NCI-H2107 (cell line): ENCODE measurements around the gene USP7.

Experiments
- DNase-seq: peaks from one replicate; lab custom pipeline; 2025; lab: John Stamatoyannopoulos, UW

Gene USP7

DNA sequence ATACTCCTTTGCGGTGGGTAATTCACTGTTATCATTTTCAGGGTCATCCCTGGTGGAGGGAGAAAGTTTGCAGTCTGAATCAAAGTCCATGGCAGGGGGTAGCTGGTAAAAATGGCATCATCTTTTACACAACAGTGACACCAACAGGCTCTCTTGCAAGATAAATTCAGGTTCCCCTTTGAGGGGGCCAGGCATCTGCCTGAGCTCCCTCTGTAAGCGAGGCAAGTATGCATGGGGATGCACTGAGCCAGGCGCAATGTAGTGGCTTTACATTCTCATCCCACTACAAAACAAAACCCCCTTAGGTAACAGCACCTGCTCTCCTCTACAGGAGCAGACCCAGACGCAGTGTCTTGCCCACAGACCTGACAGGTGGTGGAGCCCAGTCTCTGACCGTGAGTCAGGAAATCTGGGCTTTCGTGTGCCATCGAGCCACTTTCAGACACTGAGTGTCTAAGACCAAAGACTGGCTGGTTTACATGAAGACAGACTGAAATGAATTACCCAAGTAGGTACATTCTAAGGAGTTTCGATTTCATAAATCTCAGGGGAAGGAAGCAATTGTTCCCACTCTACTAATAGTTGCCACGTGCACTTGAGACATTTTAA, 63.9 kb downstream of the USP7 start:
- no peak for DNase-seq

- no peak for DNase-seq
These were observed 64.9 kb downstream of the USP7 start for GRCh38 chr16:8898660-8899318.

- no peak for DNase-seq
These were observed 68.9 kb downstream of the USP7 start for GRCh38 chr16:8894736-8895334.

DNA sequence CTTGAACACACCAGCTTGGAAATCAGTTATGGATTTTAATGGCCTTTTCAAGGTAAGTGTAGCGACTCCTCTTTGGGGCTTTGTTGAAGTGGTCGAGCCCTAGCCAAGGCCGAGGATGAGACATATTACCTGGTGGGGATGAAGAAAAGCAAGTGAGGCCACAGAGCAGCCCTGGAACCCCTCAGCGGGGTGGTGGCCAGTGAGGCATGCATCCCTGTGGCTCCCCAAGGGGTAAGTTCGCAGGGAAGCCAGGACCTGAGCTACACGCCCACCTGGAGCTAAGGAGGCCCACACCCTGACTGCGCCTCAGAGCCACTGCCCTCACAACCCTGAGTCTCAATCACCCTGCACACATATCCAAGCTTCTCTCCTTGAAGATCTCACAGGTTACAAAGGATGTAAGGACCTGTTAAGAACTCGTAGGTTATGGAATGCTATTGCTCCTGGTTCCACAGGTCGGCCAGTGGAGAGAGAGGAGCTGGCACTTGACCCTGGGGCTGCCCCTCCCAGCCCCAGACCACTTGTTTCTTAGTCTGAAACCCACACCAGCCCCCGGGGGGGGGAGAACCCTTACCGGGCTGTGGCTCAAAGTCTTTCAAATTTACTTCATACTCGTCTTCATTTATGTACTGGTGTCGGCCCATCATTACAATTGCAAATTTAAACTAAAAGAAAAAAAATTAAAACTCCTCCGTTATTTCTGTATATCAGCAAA, 69.6 kb downstream of the USP7 start:
- DNase-seq, result no peak

GRCh38 chr16:8893426-8893825, 70.3 kb downstream of the USP7 start:
- no peak for DNase-seq

DNA sequence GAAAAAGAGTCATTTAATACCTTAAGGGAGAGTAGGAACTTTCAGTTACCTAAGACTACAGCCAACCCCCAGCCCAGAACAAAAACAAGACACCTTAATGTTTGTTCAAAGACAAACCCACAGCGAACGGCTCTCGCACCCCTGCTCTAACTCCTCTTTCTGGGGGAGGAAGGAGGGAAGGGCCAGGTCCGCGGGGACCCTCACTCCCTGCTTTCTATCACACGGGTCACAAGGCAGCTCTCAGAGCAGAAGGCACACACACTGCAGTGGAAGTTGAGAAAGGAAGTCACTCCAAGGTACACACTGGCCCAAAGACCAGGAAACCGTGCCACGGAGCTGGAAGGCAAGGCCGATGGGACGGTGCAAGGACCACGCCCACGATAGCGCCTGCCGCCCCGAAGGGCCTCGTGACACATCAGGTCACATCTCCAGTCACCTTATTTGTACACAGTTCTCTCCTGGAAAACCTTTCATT, 71.6 kb downstream of the USP7 start:
- no peak for DNase-seq

GRCh38 chr16:8890549-8890921, 73.2 kb downstream of the USP7 start:
- no peak for DNase-seq

DNA sequence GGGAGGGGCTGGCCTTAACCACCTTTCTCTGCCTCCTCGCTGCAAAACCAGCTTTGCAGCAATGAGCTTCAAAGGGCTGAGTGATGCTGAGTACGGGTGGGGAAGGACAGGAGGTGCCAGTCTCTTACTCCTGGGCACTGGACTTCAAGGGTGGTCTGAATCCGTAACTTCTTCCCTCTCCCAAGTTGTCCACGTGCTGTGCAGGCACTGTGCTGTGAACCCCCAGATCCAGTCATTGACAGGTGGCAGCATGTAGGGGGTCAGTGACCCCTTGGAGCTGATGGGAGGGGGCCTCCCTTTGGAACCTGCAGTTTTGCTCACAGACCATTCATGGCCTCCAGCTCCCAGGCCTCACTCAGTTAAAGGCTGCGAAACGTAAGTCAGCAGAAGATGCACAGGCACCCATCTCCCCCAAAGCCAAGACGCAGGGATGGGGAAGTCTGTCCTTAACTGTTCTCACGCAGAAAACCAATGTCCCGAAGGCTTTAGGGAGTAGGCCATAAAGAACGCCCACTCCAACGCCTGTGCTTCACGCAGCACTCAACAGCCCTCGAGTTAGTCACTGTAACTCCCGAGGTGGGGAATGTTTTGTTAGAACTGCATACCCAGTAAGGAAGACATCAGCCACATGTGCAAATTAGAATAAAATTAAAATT, 73.7 kb downstream of the USP7 start:
- no peak for DNase-seq

- DNase-seq, result no peak
These were observed 74.5 kb downstream of the USP7 start for GRCh38 chr16:8888951-8889892.

DNA sequence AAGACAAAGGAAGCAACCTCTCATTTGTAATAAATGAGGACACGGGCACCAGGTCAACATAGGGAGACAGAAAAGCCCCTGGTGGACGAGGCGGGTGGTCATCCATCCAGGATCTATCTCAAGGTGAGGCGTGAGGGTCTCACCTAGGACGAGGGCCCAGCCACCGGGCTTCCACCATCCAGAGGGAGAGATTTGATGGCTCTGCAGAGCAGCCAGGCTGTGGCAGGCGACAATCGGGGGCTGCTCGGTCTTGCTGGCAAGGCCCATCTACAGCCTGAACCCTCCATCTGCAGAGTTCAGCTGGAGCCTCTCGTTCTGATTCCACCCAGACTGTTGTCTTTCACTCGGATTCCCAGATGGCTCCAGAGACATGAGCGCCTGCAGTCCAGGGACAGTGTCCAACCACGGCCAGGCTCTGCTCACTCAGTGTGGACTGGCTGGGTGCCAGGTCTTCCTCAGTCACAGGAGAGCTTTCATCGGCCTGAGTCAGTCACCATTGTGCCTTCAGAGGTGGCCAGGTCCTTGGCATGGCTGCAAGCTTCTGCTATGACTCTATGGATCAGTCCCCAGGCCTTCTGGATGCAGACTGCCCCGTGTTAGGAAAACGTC, 75.7 kb downstream of the USP7 start:
- no peak for DNase-seq

DNA sequence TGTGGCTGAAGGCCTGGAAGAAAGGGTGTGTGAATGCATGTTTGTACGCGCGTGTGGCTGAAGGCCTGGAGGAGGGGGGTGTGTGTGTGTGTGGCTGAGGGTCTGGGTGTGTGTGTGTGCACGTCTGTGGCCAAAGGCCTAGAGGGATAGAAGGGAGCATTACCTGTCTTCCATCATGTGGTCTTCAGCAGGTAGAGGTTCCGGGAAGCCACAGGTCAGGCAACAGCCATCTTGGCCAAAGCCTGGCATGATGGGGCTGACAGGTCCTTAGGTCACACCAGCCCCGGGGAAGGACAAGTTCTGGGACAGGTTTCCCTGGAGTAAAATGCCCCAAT, 76.3 kb downstream of the USP7 start:
- no peak for DNase-seq

DNA sequence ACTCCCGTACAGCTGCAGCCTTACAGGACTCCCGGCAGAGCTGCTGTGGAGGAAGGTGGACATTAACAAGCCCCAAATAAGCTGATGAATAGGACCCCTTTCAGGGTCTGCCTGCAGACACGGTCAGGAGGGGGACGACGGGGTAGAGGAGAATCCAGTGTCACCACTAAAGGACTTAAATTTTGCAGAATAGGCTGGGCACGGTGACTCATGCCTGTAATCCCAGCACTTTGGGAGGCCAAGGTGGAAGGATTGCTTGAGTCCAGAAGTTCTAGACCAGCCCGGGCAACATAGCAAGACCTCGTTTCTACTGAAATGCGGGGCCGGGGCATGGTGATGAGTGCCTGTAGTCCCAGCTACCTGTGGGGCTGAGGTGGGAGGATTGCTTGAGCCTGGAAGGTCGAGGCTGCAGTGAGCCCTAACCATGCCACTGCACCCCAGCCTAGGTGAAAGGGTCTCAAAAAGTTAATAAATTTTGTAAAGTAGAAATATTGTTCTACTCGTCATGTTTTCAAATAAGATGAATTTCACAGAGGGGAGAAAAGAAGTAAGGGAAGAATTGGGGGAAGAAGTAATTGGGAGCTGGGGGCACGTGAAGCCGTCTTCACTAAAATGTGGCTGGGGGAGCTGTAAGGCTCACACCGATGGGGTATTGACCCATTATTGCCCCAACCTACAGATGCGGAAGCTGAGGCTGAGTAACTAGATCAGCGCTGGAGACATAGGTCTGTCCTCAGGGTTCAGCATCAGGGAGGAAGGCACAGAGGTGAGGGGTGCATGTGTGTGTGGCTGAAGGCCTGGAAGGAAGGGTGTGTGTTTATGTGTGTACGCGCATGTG, 76.9 kb downstream of the USP7 start:
- DNase-seq, result no peak

GRCh38 chr16:8885674-8886592, 77.8 kb downstream of the USP7 start:
- no peak for DNase-seq

DNA sequence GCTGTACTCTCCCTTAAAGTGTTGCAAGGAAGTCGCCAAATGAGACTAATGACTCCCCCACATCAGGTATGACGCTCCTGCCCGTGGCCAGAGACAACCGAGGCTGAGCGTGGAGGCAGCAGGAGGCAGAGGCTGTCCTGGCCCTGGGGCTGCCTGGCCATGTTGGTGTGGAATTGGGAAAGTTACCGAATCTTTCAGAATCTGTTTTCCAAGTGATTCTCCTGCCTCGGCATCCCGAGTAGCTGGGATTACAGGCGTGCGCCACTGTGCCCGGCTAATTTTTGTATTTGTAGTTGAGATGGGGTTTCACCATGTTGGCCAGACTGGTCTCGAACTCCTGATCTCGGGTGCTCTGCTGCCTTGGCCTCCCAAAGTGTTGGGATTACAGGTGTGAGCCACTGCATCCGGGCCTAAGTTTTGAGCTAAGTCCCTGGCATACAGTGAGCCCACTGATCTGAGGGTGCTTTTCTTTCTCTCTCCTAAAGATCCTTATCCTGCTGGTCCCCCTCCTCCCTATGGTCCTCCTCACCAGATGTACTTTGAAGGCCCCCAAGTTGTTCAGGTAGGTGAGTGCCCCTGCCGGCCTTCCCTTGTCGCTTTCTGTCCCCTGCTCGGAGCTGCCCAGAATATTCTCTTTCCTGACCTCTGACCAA, 80.9 kb downstream of the USP7 start:
- no peak for DNase-seq

DNA sequence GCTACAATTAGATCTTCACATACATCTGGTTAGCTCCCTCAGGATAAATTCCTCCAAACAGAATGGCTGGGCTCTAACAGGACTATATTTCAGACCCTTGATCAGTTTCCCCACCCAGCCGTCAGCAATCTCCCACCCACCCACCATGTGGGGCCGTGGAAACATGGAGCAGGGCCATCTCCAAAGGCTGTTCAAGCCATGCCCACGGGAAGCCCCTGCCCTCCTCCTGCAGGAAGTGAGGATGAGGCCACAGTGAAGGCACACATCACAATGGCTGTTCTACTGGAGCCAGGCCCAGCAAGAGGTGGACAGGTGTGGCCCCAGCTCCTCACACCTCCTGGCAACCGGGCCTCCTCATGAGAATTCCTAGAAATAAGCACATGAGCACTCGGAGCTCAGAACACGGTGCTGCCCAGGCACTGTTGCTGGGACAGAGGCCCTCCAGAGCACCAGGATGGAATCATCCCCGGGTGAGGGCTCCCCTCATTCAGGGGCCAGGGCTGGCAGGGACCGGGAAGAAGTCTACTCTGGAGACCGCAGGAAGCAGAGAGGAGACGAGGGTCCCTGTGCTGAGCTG, 81.6 kb downstream of the USP7 start, which contains the start of gene LITAFD:
TSS of gene LITAFD (plus strand) at position 311 of the 577 bp plus-strand sequence. CDS start 2,005 bp downstream, outside the sequence.
- DNase-seq, result no peak

DNA sequence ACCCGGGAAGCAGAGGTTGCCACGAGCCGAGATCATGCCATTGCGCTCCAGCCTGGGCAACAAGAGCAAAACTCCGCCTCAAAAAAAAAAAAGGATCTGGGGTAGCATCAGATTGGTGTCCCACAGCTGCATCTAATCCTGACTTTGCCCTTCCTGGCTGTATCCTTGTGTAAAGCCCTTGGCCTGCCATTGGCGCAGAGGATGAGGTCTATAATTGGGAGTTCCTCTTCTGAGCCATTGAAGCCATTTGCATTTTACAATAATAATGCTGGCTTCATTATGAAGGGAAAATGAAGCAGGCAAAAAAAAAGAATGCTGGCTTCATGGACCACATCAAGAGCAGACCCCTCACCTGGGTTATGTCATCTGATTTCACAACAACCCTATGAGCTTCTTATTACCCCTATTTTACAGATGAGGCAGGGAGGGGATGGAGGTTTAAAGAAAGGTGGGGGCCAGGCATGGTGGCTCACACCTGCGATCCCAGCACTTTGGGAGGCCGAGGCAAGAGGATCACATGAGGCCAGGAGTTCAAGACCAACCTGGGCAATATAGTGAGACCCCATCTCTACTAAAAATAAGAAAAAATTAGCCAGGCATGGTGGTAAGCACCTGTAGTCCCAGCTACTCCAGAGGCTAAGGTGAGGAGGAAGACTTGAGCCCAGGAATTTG, 82.7 kb downstream of the USP7 start:
- no peak for DNase-seq

- DNase-seq, result no peak
These were observed 85.2 kb downstream of the USP7 start for GRCh38 chr16:8878523-8878911.
